ENCODE results near the gene TTLL4. TPM values are rescaled to one million over a fixed set of nuclear protein-coding genes. Genes with fewer than 3 reads are reported as not detected.

The TTLL4 gene
- total RNA-seq, 1 donor from 2014 or later: 39.8 TPM

DNA sequence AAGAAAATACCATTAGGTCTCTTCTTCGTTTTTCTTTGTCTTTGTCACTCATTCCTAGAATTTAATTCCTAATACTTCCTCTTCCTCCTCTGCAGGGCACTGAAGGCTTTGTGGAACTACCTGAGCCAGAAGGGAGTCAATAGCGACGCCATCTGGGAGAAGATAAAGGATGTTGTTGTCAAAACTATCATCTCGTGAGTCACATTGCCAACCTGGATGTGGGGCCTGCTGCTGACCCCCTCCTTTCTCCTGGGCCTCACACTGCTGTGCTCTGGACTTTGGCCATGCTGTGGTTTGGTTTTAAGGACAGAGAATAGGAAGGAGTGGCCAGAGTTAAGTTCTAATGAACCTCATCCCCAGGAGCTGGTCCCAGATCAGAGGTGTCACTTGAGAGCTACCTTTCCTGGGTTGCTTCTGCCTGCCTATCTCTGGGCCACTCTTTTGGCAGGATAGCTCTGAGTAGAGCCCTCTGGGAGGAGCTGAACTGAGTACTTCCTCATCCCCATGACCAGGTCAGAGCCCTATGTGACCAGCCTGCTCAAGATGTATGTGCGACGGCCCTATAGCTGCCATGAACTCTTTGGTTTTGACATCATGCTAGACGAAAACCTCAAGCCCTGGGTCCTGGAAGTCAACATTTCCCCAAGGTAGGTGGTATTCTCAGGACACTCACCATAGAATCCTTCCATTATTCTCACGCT lies 38.3 kb downstream of the TTLL4 start:
- no peak overlapping the region for H3K27ac ChIP-seq
- TF ChIP-seq, protein P1, sequence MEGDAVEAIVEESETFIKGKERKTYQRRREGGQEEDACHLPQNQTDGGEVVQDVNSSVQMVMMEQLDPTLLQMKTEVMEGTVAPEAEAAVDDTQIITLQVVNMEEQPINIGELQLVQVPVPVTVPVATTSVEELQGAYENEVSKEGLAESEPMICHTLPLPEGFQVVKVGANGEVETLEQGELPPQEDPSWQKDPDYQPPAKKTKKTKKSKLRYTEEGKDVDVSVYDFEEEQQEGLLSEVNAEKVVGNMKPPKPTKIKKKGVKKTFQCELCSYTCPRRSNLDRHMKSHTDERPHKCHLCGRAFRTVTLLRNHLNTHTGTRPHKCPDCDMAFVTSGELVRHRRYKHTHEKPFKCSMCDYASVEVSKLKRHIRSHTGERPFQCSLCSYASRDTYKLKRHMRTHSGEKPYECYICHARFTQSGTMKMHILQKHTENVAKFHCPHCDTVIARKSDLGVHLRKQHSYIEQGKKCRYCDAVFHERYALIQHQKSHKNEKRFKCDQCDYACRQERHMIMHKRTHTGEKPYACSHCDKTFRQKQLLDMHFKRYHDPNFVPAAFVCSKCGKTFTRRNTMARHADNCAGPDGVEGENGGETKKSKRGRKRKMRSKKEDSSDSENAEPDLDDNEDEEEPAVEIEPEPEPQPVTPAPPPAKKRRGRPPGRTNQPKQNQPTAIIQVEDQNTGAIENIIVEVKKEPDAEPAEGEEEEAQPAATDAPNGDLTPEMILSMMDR (IDR thresholded peaks at IDR 0.05): no peak
- TF ChIP-seq EZH2 (IDR thresholded peaks at IDR 0.05) (no peak), EZH2phosphoT487 (IDR thresholded peaks at IDR 0.05) (no peak)
- Mint-ChIP-seq H3K27ac (no peak overlapping the region), H3K4me3 (no peak overlapping the region), H3K27me3 (ENCODE audit: insufficient read depth, low read depth) (peaks cover 3% of the 10 kb centered on the region), H3K4me1 (peaks cover 4% of the 10 kb centered on the region), H3K36me3 (peaks cover 57% of the 10 kb centered on the region), H3K9me3 (no peaks in the 10 kb centered on the region)
- no peaks in the 10 kb centered on the region for H3K36me3 ChIP-seq
- H3K4me1 ChIP-seq: no peaks in the 10 kb centered on the region
- no peak for DNase-seq (ENCODE audit: low spot score)
- peaks cover 12% of the 10 kb centered on the region for H4K20me1 ChIP-seq (ENCODE audit: low read depth)
- H3K4me3 ChIP-seq: no peak overlapping the region
- no peak overlapping the region for H3K4me2 ChIP-seq
- no peak overlapping the region for H3K9ac ChIP-seq
- H3K9me3 ChIP-seq (ENCODE audit: low read depth): no peaks in the 10 kb centered on the region
- no peak overlapping the region for H2AFZ ChIP-seq (replicated peaks)
- H3F3A ChIP-seq (ENCODE audit: low read depth): no peaks in the 10 kb centered on the region
- H3K79me2 ChIP-seq (ENCODE audit: low read depth): no peaks in the 10 kb centered on the region
- H3K27me3 ChIP-seq: no peaks in the 10 kb centered on the region

DNA sequence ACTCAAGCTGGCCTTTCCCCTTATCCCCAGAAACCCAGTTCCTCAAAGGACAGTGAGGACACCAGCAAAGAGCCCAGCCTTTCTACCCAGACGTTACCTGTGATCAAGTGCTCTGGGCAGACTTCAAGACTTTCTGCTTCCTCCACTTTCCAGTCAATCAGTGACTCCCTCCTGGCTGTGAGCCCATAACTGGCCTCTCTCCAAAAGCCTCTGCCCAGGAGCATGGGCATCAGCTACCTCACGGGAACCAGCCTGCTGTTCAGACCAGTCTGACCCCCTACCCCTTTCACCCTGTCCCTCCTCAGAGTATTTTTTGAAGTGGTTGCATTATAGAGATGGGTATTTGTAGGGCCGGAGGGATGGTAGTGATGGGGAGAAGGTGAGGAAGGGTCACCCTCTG lies 43.6 kb downstream of the TTLL4 start:
- H3K27me3 ChIP-seq: no peaks in the 10 kb centered on the region
- H3K36me3 Mint-ChIP-seq: peaks cover 36% of the 10 kb centered on the region

DNA sequence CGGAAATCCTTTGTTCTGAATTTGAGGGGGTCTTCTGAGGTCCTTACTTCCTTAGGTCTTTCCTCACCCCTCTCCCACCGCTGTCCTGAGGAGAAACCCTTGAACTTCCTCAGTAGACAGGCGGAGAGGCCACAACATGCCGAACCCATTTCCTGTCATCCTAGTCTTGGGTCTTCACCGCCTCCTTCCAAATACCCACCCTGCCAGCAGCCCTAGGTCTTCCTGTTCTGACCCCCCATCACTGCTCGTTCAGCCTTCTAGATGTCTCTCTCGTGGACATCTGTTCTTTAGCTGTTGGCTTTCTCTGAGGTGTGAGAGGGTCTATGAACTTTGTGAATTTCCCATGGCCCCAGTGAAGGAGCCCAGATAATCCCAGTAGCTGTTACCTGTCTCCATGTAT lies 44.1 kb downstream of the TTLL4 start:
- Mint-ChIP-seq H3K27ac (no peak overlapping the region), H3K4me3 (no peak overlapping the region), H3K9me3 (no peaks in the 10 kb centered on the region), H3K36me3 (peaks cover 36% of the 10 kb centered on the region), H3K27me3 (ENCODE audit: insufficient read depth, low read depth) (peaks cover 7% of the 10 kb centered on the region), H3K4me1 (no peaks in the 10 kb centered on the region)
- no peak overlapping the region for H3K4me3 ChIP-seq
- DNase-seq (ENCODE audit: low spot score): no peak
- no peaks in the 10 kb centered on the region for H3K4me1 ChIP-seq
- no peaks in the 10 kb centered on the region for H3K79me2 ChIP-seq (ENCODE audit: low read depth)
- TF ChIP-seq EZH2 (IDR thresholded peaks at IDR 0.05) (no peak), EZH2phosphoT487 (IDR thresholded peaks at IDR 0.05) (no peak)
- TF ChIP-seq, protein P1 (IDR thresholded peaks at IDR 0.05): no peak
- no peaks in the 10 kb centered on the region for H3K27me3 ChIP-seq
- no peaks in the 10 kb centered on the region for H3K36me3 ChIP-seq
- no peak overlapping the region for H3K9ac ChIP-seq
- no peaks in the 10 kb centered on the region for H3K9me3 ChIP-seq (ENCODE audit: low read depth)
- no peaks in the 10 kb centered on the region for H4K20me1 ChIP-seq (ENCODE audit: low read depth)
- H3F3A ChIP-seq (ENCODE audit: low read depth): no peaks in the 10 kb centered on the region
- H3K27ac ChIP-seq: no peak overlapping the region
- H3K4me2 ChIP-seq: no peak overlapping the region
- H2AFZ ChIP-seq (replicated peaks): no peak overlapping the region

More for the DNA sequence above, 43.6 kb downstream of the TTLL4 start:
- Histone ChIP-seq H3K9me3 (ENCODE audit: low read depth) (no peaks in the 10 kb centered on the region), H3K27ac (no peak overlapping the region), H2AFZ (replicated peaks) (no peak overlapping the region), H3K79me2 (ENCODE audit: low read depth) (no peaks in the 10 kb centered on the region), H3K9ac (no peak overlapping the region), H4K20me1 (ENCODE audit: low read depth) (no peaks in the 10 kb centered on the region), H3K4me2 (no peak overlapping the region), H3K36me3 (no peaks in the 10 kb centered on the region), H3F3A (ENCODE audit: low read depth) (no peaks in the 10 kb centered on the region), H3K4me1 (no peaks in the 10 kb centered on the region), H3K4me3 (no peak overlapping the region)
- Mint-ChIP-seq H3K27me3 (ENCODE audit: insufficient read depth, low read depth) (peaks cover 7% of the 10 kb centered on the region), H3K4me1 (no peaks in the 10 kb centered on the region), H3K4me3 (no peak overlapping the region), H3K27ac (no peak overlapping the region), H3K9me3 (no peaks in the 10 kb centered on the region)
- no peak for DNase-seq (ENCODE audit: low spot score)
- TF ChIP-seq EZH2phosphoT487 (IDR thresholded peaks at IDR 0.05) (no peak), EZH2 (IDR thresholded peaks at IDR 0.05) (no peak)
- TF ChIP-seq, protein P1 (IDR thresholded peaks at IDR 0.05): no peak
